Measurements from ENCODE around the gene SEC23A. TPM values are rescaled to one million over a fixed set of nuclear protein-coding genes. Genes with fewer than 3 reads are reported as not detected.

SEC23A gene
- total and polyA plus RNA-seq, 2 donors (not counting 3 experiments of a cell fraction or from before 2014, with no cell fraction given), result 78.3 to 155 TPM

GRCh38 chr14:39108791-39109190 is 5.8 kb upstream of the SEC23A start:
- no peaks in the 10 kb centered on the region for H3K9me3 ChIP-seq (replicated peaks; ENCODE audit: control insufficient read depth, insufficient read depth, low read length)
- BruUV-seq (replicated peaks), result no TSS peak
- TF ChIP-seq MYC (IDR thresholded peaks at IDR 0.05; ENCODE audit: low read depth, low read length), result no peak
- TF ChIP-seq FOS (IDR thresholded peaks at IDR 0.05; ENCODE audit: borderline replicate concordance, insufficient read depth, low read length), result no peak
- TF ChIP-seq, protein P1, sequence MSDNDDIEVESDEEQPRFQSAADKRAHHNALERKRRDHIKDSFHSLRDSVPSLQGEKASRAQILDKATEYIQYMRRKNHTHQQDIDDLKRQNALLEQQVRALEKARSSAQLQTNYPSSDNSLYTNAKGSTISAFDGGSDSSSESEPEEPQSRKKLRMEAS (IDR thresholded peaks at IDR 0.05; ENCODE audit: insufficient read depth, insufficient read length), result no peak
- TF ChIP-seq JUN (IDR thresholded peaks at IDR 0.05; ENCODE audit: borderline replicate concordance, insufficient read depth, insufficient read length, low read depth), result no peak
- TF ChIP-seq POLR2AphosphoS5 (IDR thresholded peaks at IDR 0.05; ENCODE audit: insufficient read depth, low read depth, low read length), result no peak
- TF ChIP-seq POLR2A (IDR thresholded peaks at IDR 0.05; ENCODE audit: low read depth, low read length), result no peak
- TF ChIP-seq GATA2 (IDR thresholded peaks at IDR 0.05; ENCODE audit: insufficient read depth, insufficient read length, low read depth, low read length), result no peak
- TF ChIP-seq, protein P2, sequence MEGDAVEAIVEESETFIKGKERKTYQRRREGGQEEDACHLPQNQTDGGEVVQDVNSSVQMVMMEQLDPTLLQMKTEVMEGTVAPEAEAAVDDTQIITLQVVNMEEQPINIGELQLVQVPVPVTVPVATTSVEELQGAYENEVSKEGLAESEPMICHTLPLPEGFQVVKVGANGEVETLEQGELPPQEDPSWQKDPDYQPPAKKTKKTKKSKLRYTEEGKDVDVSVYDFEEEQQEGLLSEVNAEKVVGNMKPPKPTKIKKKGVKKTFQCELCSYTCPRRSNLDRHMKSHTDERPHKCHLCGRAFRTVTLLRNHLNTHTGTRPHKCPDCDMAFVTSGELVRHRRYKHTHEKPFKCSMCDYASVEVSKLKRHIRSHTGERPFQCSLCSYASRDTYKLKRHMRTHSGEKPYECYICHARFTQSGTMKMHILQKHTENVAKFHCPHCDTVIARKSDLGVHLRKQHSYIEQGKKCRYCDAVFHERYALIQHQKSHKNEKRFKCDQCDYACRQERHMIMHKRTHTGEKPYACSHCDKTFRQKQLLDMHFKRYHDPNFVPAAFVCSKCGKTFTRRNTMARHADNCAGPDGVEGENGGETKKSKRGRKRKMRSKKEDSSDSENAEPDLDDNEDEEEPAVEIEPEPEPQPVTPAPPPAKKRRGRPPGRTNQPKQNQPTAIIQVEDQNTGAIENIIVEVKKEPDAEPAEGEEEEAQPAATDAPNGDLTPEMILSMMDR (IDR thresholded peaks at IDR 0.05; ENCODE audit: extremely low read depth in 1 of 2, insufficient read depth in 1 of 2, low read depth in 1 of 2, low read length in 2 of 2), result no peak
- no peak for TF ChIP-seq EZH2 (IDR thresholded peaks at IDR 0.05; ENCODE audit: borderline replicate concordance, low read depth, low read length, severe bottlenecking)
- ChIA-PET CTCF (interaction anchor here (1.4 kb wide), 2 partner anchors 260 to 318 kb away, joined by 8 to 10 read pairs; no protein-coding TSS in a partner anchor), POLR2A (no interaction called here)
- no peak overlapping the region for H3K27ac ChIP-seq (ENCODE audit: insufficient read depth, low read depth, low read length)
- no peak overlapping the region for H3K4me3 ChIP-seq (replicated peaks in 1 of 3; ENCODE audit: insufficient read depth in 1 of 3, low read depth in 1 of 3, low read length in 3 of 3)
- dilution Hi-C loops (cut with MboI; ENCODE audit: extremely low pct_ligation_motif_present, low sequenced_read_pairs) (no loop called here), intact Hi-C loops (cut with micrococcal nuclease) (no loop called here)
- H4K20me1 ChIP-seq (replicated peaks; ENCODE audit: control insufficient read depth, extremely low read depth, insufficient read depth, low read length), result no peaks in the 10 kb centered on the region
- FAIRE-seq (no peak), DNase-seq (ENCODE audit: low read depth, low spot score) (no peak)
- H3K79me2 ChIP-seq (ENCODE audit: control insufficient read depth, insufficient read depth, low read length), result peaks cover 2% of the 10 kb centered on the region
- peaks cover 6% of the 10 kb centered on the region for H3K4me1 ChIP-seq (ENCODE audit: control insufficient read depth, extremely low read depth, insufficient read depth, low read length)
- H3K9ac ChIP-seq (replicated peaks; ENCODE audit: extremely low read depth, insufficient read depth, low read length), result no peak overlapping the region
- H3K4me2 ChIP-seq (ENCODE audit: insufficient read depth, low read length), result no peak overlapping the region
- H3K9me1 ChIP-seq (replicated peaks; ENCODE audit: control insufficient read depth, extremely low read depth, insufficient read depth, low read length), result no peaks in the 10 kb centered on the region
- H3K36me3 ChIP-seq (ENCODE audit: control insufficient read depth in 2 of 2, extremely low read depth in 1 of 2, insufficient read depth in 2 of 2, low read length in 2 of 2), result no peaks in the 10 kb centered on the region
- no peak overlapping the region for H2AFZ ChIP-seq (ENCODE audit: low read depth, low read length)
- H3K27me3 ChIP-seq (ENCODE audit: control insufficient read depth in 2 of 2, insufficient read depth in 2 of 2, low read length in 2 of 2), result no peaks in the 10 kb centered on the region
